GM23248 (cell line): Measurements from ENCODE around the gene AK5. TPM values are rescaled to one million over a fixed set of nuclear protein-coding genes. Genes with fewer than 3 reads are reported as not detected.

ENCODE experiments used
- DNase-seq: peaks from one replicate; pipeline ENCODE4 v3.0.0-alpha.2; 2015
- H2AFZ ChIP-seq: fragments of 200-600 bp; sonication (generic); 2 replicates; pipeline ENCODE4 v1.6.1; 2016; ENCODE audit warnings: antibody characterized with exemption
- H3F3A ChIP-seq: fragments of 200-600 bp; sonication (generic); 2 replicates; pipeline ENCODE4 v1.6.1; 2016; ENCODE audit warnings: mild to moderate bottlenecking, antibody characterized with exemption, mixed run types; ENCODE audit not compliant: insufficient read depth
- H3K27ac ChIP-seq: fragments of 200-600 bp; sonication (generic); 2 replicates; pipeline ENCODE4 v1.5.1; 2016; ENCODE audit warnings: mild to moderate bottlenecking
- H3K27me3 ChIP-seq: fragments of 200-600 bp; sonication (generic); replicated peaks from 2 replicates; pipeline ENCODE4 v1.6.1; 2016; ENCODE audit warnings: mild to moderate bottlenecking; ENCODE audit not compliant: insufficient read depth
- H3K36me3 ChIP-seq: fragments of 200-600 bp; sonication (generic); 2 replicates; pipeline ENCODE4 v1.6.1; 2016; ENCODE audit warnings: low read depth, mild to moderate bottlenecking
- H3K4me1 ChIP-seq: fragments of 200-600 bp; sonication (generic); 2 replicates; pipeline ENCODE4 v1.6.1; 2016; ENCODE audit warnings: mild to moderate bottlenecking; ENCODE audit not compliant: insufficient read depth
- H3K4me2 ChIP-seq: fragments of 200-600 bp; sonication (generic); one replicate; pipeline ENCODE4 v1.6.1; 2016; ENCODE audit warnings: mild to moderate bottlenecking; ENCODE audit not compliant: unreplicated experiment
- H3K4me3 ChIP-seq: fragments of 200-600 bp; sonication (generic); 2 replicates; pipeline ENCODE4 v1.5.1; 2016; ENCODE audit warnings: mild to moderate bottlenecking
- H3K79me2 ChIP-seq: fragments of 200-600 bp; sonication (generic); 2 replicates; pipeline ENCODE4 v1.6.1; 2016; ENCODE audit warnings: mild to moderate bottlenecking; ENCODE audit not compliant: insufficient read depth
- H3K9ac ChIP-seq: fragments of 200-600 bp; sonication (generic); 2 replicates; pipeline ENCODE4 v1.6.1; 2016; ENCODE audit warnings: mild to moderate bottlenecking
- H3K9me2 ChIP-seq: fragments of 200-600 bp; sonication (generic); 2 replicates; pipeline ENCODE4 v1.6.1; 2016; ENCODE audit warnings: mixed run types, mild to moderate bottlenecking, moderate library complexity; ENCODE audit not compliant: insufficient read depth
- H3K9me3 ChIP-seq: fragments of 200-600 bp; sonication (generic); one replicate; pipeline ENCODE4 v1.6.1; 2017; ENCODE audit warnings: low read depth
- H4K20me1 ChIP-seq: fragments of 200-600 bp; sonication (generic); 2 replicates; pipeline ENCODE4 v1.6.0; 2016; ENCODE audit not compliant: insufficient read depth
- EZH2 ChIP-seq: fragments of 200-600 bp; sonication (generic); IDR thresholded peaks from 2 replicates; pipeline ENCODE4 v1.6.1; 2018; ENCODE audit warnings: antibody characterized with exemption, mild to moderate bottlenecking; ENCODE audit not compliant: insufficient read depth, poor library complexity, severe bottlenecking
- EZH2phosphoT487 ChIP-seq: fragments of 200-600 bp; sonication (generic); IDR thresholded peaks from 2 replicates; pipeline ENCODE4 v1.6.1; 2018; ENCODE audit warnings: antibody characterized with exemption, moderate library complexity, mild to moderate bottlenecking, low read depth; ENCODE audit not compliant: insufficient read depth
- WGBS, 2 experiments: methylation state at CpG; one replicate each; pipeline ENCODE4 v1.1.6; 2015 to 2017; ENCODE audit warnings: low lambda C conversion rate in 2 of 2, low coverage in 1 of 2; ENCODE audit errors: missing lambda C conversion rate in 2 of 2; 5-methylcytosine and 5-hydroxymethylcytosine counted together
- in situ Hi-C: fragments of 300-500 bp; cut with MboI; formaldehyde crosslinking; loops from 2 replicates; pipeline ENCODE4 v1.15.0; 2020
- polyA plus RNA-seq: library from polyadenylated mRNA; unstranded; fragments of >200 nt; fragmentation: Nextera tagmentation; extraction: Ambion mirVana; gene quantifications from 2 replicates; pipeline ENCODE4 v1.2.1, GENCODE V29; 2016
- total RNA-seq: library from RNA; depleted of rRNA; stranded (reverse); fragments of >200 nt; shearing (Covaris generic); gene quantifications from 2 replicates; pipeline ENCODE4 v1.2.3, GENCODE V29; 2014

AK5 gene
- total and polyA plus RNA-seq, 2 experiments from 2014 or later, result 65.3 to 78.8 TPM

GRCh38 chr1:77421504-77422233 lies 139.8 kb downstream of the AK5 start:
- Histone ChIP-seq H3K4me1 (peaks cover 20% of the 10 kb centered on the region), H3K9ac (no peak overlapping the region), H3K9me2 (no peaks in the 10 kb centered on the region), H3K36me3 (peaks cover 29% of the 10 kb centered on the region), H3F3A (peaks cover 13% of the 10 kb centered on the region; the same call in 1 of the 2 replicates), H2AFZ (no peak overlapping the region), H3K4me2 (no peak overlapping the region), H3K9me3 (no peaks in the 10 kb centered on the region), H3K4me3 (no peak overlapping the region), H3K79me2 (no peaks in the 10 kb centered on the region), H3K27ac (no peak overlapping the region), H3K27me3 (no peaks in the 10 kb centered on the region), H4K20me1 (no peaks in the 10 kb centered on the region)
- WGBS, 2 experiments, result 80 to 82% methylated on average over 3 of the region's 3 CpGs
- in situ Hi-C loops, result no loop called here
- no peak for DNase-seq
- no peak for TF ChIP-seq EZH2phosphoT487
- TF ChIP-seq EZH2, result no peak

GRCh38 chr1:77424236-77424635 lies 142.4 kb downstream of the AK5 start:
- Histone ChIP-seq H3K36me3 (peaks cover 27% of the 10 kb centered on the region), H3K79me2 (no peaks in the 10 kb centered on the region), H3K4me3 (no peak overlapping the region), H3K27ac (no peak overlapping the region), H3K9ac (no peak overlapping the region), H2AFZ (no peak overlapping the region), H3K9me2 (no peaks in the 10 kb centered on the region), H3K9me3 (no peaks in the 10 kb centered on the region), H3F3A (peaks cover 8% of the 10 kb centered on the region; the same call in 1 of the 2 replicates), H3K4me1 (peaks cover 14% of the 10 kb centered on the region), H3K4me2 (peak overlapping the region; percentile 24), H4K20me1 (no peaks in the 10 kb centered on the region), H3K27me3 (no peaks in the 10 kb centered on the region)
- peak; percentile 47 for DNase-seq
- in situ Hi-C loops, result no loop called here
- no peak for TF ChIP-seq EZH2
- TF ChIP-seq EZH2phosphoT487, result no peak

- peaks cover 26% of the 10 kb centered on the region for H3K4me1 ChIP-seq
- peaks cover 17% of the 10 kb centered on the region; the same call in 1 of the 2 replicates for H3K36me3 ChIP-seq
- no peaks in the 10 kb centered on the region for H3K9me2 ChIP-seq
- H4K20me1 ChIP-seq, result no peaks in the 10 kb centered on the region
- peaks cover 8% of the 10 kb centered on the region; the same call in 1 of the 2 replicates for H3F3A ChIP-seq
- no peaks in the 10 kb centered on the region for H3K9me3 ChIP-seq
- no peaks in the 10 kb centered on the region for H3K79me2 ChIP-seq
- no peak for TF ChIP-seq EZH2
- no peak for TF ChIP-seq EZH2phosphoT487
- H2AFZ ChIP-seq, result no peak overlapping the region
- DNase-seq, result no peak
- no peak overlapping the region for H3K4me2 ChIP-seq
- in situ Hi-C loops, result no loop called here
- H3K4me3 ChIP-seq, result no peak overlapping the region
- no peak overlapping the region for H3K9ac ChIP-seq
- WGBS, 2 experiments, result 93 to 100% methylated on average over 1 of the region's 1 CpG
- no peak overlapping the region for H3K27ac ChIP-seq
- no peaks in the 10 kb centered on the region for H3K27me3 ChIP-seq
Measured at GRCh38 chr1:77428068-77428467, 146.2 kb downstream of the AK5 start.

- 82% methylated on average over 4 of the region's 4 CpGs for WGBS, 2 experiments
- in situ Hi-C loops, result no loop called here
- Histone ChIP-seq H3K27ac (no peak overlapping the region), H3K27me3 (no peaks in the 10 kb centered on the region), H2AFZ (no peak overlapping the region), H3F3A (0 out of 2 replicates have a peak, but pooled peaks cover 3% of the 10 kb centered on the region), H3K9me2 (no peaks in the 10 kb centered on the region), H3K36me3 (peaks cover 13% of the 10 kb centered on the region; the same call in 1 of the 2 replicates), H3K9me3 (no peaks in the 10 kb centered on the region), H3K4me2 (no peak overlapping the region), H3K4me1 (peaks cover 11% of the 10 kb centered on the region), H3K4me3 (no peak overlapping the region), H4K20me1 (no peaks in the 10 kb centered on the region), H3K79me2 (no peaks in the 10 kb centered on the region), H3K9ac (no peak overlapping the region)
- no peak for DNase-seq
- no peak for TF ChIP-seq EZH2phosphoT487
Measured at GRCh38 chr1:77430966-77431690, 149.3 kb downstream of the AK5 start.
